ENCODE data around the gene ARHGEF35.
"Not testable (repeated sequence)": the region's sequence is repeated elsewhere in the genome, so short reads cannot be mapped to it uniquely, and the experiment has no call there.

The ARHGEF35 gene

DNA sequence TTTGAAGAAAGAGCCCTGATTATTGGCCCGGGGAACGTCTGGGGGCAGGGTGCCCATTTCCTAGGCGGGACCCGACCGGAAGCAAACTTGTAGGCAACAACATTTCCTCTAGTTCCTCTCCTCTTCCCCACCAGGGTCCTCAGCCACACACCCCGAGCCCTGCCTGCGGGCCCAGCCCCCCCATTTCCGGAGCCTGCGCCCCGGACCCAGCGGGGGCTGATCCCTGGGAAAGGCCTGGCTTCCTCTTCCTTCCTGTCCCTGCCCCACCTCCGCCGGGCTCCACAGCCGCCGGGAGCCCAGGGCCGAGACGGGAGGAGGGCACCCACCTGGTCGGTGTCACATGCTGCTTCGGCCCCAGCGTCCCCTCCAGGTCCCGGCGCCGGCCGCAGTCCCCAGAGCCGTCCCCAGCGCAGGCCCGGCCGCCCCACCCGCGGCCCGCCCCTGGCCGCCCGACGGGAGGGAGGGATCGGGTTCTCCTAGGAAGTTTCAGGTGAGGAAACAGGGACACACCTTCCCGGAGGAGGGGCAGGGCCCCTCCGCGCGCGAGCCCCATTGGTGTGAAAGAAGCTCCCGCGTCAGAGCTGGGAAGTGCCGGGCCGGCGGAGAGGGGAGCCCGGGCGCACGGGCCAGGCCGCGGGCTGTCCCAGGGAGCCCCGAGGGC lies at the start of gene ARHGEF35:
TSS of gene ARHGEF35 (minus strand) at position 622 of the 661 bp plus-strand sequence. CDS start 7,450 bp downstream, outside the sequence.
- DNase-seq (ENCODE audit: low spot score), result not testable (repeated sequence)

DNA sequence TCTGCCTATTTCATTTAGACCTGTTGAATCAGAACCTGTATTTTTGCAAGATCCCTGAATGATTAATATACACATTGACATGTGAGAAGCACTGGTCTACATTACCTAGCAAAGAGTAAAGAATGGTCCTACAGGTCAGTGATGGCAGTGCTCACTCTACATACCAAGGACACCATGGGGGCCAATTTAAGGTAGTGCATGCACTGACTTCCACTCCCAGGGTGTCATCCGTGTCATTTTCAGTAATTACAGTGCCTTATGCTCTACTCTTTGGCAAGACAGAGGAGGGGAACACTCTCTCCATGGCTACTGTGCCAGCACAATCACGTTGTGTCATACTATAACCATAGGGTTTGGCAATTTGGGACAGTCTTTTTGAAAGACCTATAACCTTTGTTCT lies 49.7 kb upstream of the ARHGEF35 start:
- not testable (repeated sequence) for DNase-seq (ENCODE audit: low spot score)

DNA sequence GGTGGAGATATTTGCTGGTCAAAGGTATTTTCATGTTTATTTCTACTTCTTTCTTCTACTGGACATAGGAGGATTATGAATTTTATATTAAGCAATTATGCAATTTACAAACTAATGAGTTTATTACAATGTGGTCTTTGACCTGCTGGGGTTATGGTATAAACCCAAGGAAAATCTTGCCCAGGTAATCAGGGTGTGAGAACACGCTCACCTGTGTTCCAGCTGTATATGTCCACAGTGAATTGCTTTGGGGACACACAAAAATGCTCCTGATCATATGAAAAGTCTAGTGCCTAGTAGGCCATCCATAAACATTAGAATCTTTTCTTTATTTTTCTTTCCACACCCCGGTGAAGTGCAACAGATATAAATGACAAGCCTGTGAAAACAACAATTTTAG lies 43.7 kb upstream of the ARHGEF35 start, which contains the start of gene OR2A42:
TSS of gene OR2A42 (minus strand) at position 241 of the 400 bp plus-strand sequence. CDS start 6,762 bp downstream, outside the sequence.
- DNase-seq (ENCODE audit: low spot score), result not testable (repeated sequence)

DNA sequence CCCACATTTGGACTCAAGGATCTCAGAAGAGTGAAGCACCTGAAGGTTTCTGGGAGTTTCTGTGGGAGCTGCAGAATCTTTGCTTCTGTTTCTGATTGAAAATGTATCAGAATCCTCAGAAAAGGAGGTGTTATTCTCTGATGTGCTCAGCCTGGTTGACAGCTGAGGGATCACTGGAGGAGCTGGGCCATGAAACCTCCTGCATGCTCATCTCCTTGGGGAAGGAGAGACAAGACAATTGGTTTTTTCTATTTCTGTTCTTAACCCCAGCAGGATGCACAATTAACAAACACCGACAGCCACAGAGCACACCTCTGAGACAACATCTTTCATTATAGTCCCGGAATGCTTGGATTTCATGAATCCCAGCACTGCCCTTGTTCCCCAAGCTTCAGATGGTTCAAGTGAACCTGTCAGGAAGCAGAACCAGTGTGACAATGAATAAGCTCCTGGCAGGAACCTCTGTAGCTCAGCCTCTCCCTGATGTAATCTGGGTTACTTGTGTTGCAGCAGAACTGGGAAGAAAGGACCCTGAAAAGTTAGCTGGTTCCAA lies 43.0 kb upstream of the ARHGEF35 start:
- peak; percentile 17 for DNase-seq (ENCODE audit: low spot score)

DNA sequence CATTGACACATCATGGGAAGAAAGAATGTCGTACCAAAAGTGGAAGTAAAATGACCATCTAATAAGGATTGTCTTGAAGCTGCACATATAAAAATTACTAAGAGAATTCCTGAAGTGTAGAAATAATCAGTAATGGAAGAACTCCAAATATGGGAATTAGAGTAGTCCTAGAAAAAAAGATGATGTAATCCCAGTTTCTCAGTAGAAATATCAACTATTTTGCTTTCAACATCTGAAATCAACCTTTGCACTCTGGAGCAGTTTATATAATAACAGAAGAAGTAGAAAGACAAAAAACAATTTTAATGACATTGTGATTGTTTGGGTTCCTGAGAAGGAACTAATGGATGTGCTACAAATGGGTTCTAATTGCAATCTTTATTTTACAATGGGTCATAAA lies 37.4 kb upstream of the ARHGEF35 start:
- DNase-seq (ENCODE audit: low spot score), result not testable (repeated sequence)

DNA sequence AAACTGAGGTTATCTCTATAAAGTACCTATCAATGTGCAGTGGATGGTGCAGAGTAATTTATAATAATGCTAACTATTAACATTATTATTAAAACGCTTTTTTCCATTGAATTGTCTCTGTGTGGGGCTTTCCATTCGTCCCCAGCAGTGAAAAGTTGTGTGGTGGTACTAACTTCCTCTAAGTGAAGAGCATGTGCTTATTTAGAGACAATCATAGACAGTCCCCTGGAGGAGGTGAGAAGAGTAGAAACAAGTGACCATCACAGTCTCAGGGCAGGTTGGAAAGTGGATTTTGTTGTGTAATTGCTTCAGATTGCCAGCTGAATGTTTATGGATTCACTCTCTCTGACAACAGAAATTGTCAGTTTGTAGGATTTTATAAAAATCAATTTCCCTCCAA lies 35.4 kb upstream of the ARHGEF35 start:
- DNase-seq (ENCODE audit: low spot score), result not testable (repeated sequence)

DNA sequence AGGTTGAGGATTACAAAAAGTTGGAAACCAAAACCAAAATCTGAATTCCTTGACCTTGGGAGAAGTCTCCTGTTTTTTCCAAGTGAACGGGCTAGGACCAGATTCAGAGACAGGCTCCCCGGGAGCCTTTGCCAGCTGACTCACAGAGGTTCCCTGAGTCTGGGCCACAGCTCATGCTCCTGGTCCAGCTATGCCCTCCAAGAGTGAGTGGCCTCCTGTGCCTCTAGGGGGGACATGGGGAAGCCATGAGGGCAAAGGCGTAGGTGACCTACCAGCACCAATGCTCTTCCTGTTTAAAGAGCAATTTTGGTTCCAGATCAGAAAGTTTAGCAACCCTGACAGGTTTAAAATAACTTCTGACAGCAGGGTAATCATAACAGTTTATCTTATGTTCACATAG lies 33.2 kb upstream of the ARHGEF35 start:
- DNase-seq (ENCODE audit: low spot score), result peak; percentile 29

DNA sequence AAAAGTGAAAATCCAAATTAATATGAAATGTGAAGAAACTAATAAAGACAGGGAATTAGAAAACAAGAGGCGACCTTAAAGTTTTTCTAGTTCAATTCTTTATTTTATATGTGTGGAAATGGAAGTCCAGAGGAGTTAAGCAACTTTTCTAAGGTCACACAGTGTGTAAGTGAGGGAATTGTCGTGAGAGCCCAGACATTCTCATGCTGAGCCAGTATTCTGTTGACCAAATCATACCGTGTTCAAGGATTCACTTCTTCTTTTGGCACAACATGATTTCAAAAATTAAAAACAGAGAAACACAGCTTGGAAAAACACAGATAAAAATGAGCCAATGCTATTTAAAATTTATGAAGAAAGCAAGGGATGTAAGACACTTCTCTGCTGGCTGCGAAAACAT lies 31.2 kb upstream of the ARHGEF35 start:
- not testable (repeated sequence) for DNase-seq (ENCODE audit: low spot score)

DNA sequence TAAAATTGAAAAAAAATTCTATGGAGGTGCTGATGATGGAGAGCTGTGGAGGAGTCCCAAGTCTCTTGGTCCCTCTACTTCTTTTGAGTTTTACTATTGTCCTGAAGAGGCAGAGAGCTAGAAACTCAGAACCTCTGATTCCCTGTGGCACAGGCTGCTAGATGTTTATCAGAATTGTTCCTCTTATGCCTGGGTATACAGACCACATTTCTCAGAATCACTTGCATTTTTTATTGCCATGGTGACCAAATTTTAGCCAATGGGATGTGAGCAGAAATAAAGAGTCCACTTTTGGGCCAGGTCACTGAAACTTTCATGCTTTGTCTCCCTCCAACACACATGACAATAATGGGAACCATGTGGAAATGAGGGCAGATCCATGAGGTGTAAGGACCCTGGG lies 28.0 kb upstream of the ARHGEF35 start:
- not testable (repeated sequence) for DNase-seq (ENCODE audit: low spot score)

DNA sequence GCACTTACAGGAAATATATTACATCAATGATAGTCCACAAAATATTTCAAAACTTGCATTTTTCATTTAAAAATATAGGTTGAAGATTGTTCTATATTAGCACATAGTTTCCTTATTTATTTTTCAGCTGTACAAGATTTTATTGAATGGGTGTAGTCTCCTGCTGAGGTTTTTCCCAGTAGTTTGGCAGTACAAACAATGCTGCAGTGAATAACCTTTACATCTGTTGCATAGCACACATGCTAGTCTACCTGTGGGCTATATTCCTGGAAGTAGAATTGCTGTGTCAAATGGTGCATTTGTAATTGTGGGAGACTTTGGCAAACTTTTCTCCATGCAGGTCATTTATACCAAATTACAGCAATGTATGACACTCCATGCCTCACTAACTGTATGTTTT lies 24.9 kb upstream of the ARHGEF35 start:
- DNase-seq (ENCODE audit: low spot score), result not testable (repeated sequence)

DNA sequence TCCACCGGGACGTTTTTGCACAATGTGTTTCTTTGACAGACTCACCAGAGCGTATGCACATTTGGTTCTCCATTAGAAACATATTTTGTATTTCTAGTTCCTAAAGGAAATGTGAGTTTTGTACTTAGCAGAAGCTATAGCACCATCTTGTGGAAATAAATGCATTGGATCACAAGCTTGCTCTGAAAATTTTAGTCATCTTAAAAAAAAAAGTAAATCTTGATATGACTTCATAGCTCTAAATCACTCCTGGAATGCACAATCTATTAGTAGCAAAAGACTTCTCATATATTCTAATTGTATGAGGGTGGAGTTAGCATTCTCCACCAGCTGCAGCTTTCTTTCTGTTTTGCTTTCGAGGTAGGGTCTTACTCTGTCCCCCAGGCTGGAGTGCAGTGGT lies 23.5 kb upstream of the ARHGEF35 start:
- DNase-seq (ENCODE audit: low spot score), result not testable (repeated sequence)

DNA sequence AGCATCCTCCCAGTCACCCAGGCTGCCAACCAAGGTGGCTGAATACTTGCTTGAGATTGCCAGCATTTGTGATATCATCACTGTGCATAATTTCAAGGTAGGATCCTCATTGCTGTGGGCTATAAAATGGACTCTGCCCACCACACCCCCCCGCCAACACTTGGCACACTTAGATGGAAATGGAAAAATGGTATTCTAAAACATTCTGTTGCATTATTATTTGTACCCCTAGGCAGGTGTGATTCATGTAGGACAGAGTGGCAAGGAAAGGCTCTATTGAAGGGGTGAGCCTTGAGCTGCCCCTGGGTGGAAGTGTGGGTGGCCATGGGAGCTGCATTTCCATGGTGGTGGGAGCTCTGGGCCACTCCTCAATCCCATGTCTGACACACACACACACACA lies 22.9 kb upstream of the ARHGEF35 start:
- peak; percentile 17 for DNase-seq (ENCODE audit: low spot score)

DNA sequence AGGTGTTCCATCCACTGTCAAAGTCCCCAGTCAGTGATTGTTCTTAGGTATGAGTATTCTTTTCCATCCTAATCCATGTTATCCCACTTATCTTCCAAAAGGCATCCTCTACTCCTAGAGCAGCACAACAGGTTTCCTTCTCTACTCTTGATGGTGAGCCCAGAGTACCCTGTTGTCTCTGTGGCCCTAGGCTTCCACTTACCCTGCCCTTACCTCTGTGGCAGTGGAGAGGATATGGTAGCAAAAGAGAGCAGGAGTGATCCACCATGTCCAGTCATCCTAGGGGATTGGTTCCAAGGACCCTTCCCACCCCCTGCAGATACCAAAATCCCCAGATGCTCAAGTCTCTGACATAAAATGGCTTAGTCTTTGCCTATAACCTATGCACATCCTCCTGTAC lies 21.6 kb upstream of the ARHGEF35 start:
- DNase-seq (ENCODE audit: low spot score), result not testable (repeated sequence)

DNA sequence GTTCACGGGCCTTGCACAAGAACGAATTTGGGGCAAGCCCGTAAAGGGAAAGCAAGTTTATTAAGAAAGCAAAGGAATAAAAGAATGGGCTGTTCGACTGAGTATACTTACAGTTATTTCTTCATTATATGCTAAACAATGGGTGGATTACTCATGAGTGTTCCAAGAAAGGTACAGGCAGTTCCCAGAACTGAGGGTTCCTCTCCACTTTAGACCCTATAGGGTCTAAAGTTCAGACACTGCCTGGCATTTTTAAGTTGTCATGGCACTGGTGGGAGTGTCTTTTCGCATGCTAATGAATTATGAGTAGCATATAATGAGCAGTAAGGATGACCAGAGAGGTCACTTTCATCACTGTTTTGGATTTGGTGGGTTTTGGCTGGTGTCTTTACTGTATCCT lies 9.7 kb upstream of the ARHGEF35 start:
- DNase-seq (ENCODE audit: low spot score), result not testable (repeated sequence)

DNA sequence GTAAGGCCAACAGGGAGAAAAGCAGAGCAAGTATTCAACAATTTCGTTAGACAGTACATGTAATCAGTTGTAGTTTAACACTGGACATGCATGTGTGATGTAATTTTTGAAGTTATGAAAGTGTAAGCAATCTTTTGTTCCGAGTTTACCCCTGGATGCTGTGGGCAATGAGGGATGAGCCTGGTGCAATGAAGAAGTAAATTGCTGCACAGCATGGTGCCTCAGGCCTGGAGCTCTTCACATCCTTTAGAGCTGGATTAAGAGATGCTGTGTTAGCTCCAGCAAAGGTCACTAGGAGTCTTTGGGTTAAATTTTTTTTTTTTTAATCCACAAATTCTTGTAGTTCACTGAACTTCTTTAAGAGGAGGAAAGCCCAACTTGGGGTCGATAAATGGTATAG lies 7.5 kb upstream of the ARHGEF35 start:
- not testable (repeated sequence) for DNase-seq (ENCODE audit: low spot score)

DNA sequence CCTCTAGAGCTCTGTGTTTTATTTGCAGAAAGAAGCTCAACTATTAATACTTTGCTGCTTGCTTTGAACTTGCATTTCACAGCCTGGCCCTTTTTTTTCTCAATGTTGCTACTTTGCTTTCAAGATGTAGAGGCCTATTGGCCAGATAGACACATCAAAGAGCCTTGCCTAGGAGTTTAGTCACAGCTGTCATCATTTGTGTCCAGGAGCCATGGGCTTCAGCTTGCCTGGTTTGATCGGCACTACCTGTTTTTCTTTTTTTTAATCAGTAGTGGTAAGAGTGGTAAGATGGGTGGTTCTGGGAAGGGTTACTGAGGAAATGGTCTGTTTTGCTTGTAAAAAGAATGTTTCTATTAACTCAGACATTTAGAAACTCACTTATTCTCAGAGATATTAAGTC lies 6.3 kb upstream of the ARHGEF35 start:
- not testable (repeated sequence) for DNase-seq (ENCODE audit: low spot score)

DNA sequence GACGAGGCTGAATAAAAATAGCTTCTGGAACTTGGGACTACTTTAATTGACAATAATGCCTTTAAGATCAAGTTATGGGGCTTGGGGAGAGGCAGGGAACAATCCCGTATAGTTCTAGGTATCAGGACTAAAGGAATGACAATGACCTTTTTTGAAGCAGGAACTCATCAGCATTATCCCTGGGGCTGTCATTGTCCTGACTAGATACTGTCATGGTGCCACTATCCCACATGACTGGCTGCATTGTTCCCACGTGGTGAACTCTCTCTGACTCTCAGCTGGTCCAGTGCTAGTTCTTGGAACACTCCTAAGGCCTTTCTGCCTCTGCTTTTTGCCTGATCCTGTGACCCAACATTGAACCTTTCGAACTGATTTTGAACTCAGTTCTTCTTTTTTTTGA lies 3.3 kb upstream of the ARHGEF35 start:
- DNase-seq (ENCODE audit: low spot score), result peak; percentile 5

DNA sequence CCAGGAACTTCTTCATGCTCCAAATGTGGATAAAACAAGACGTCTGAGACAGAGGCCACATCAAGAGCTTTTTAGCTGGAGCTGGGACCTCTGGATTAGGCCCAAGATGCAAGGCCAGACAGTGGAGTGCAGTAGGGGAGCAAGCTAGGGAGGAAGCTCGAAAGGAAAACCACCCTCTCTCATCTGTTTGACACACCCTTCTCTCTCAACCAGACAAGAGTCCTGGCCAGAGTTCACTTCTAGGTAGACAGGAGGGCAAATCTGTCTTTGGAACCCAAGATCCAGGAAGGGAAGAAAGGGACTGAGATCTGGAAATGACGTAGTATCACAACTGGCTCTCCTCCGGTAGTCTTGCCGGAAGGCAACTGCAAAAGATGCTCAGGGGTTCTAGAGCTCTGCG lies 1.2 kb downstream of the ARHGEF35 start:
- DNase-seq (ENCODE audit: low spot score), result not testable (repeated sequence)

DNA sequence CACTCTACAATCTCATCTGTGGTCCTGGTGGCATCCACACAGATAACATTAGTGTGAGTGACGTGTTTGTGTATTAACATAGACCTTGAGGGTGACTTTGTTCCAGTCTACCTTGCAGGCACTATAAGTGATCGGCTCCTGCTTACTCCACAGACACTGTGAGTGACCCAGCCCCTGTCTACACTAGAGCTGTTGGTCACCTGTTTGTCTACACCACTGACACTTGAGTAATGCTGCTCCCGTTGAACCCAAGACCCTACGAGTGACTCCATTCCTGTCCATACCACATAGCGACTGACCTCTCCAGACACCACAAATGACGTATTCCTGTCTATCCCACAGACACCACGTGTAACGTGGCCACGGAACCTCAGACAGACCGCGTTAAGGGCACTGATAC lies 1.9 kb downstream of the ARHGEF35 start:
- not testable (repeated sequence) for DNase-seq (ENCODE audit: low spot score)

DNA sequence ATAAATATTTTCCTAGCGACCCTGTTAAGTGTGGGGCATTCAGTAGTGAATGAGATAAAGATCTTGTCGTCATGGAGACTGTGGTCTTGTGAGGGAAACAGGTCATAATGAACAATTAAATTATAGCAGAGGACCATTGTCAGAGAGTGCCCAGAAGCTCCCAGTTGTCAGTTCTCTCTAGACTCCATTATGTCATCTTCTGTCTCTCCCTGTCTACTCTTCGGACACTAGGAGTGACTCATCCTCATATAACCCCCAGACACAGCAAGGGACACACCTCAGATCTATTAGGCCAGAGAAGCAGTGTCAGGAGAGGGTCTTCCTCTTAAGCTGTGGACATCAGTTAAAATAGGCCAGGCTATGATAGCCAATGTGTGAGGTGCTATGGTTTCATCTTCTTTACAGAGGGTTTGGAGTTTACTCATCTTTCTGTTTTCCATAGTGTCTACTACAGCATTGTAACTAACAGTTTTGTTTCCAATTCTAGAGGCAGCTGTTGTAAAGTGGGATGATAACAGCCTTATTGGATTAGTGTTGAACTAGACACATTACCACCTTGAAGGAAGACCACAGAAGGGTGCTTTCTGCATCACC lies 7.0 kb downstream of the ARHGEF35 start:
- DNase-seq (ENCODE audit: low spot score), result not testable (repeated sequence)

DNA sequence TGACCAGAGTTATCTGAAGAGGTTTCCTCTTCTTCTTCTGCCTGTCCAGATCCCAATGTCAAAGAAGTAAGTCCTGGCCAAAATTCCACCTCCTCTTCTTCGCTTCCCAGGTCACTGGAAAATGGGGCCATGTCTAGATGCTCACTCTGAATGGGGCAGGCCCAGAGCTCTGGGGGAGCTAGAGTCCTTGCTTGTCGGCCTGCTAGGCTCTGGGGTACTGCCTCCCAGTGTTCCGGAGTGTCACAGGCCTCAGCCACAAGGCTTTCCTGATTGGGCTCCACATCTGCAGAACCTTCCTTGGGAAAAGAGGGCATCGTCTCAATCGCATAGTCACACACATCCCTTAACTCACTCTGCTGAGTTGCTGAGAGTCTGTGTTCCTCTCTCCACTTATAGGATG lies 7.8 kb downstream of the ARHGEF35 start:
- not testable (repeated sequence) for DNase-seq (ENCODE audit: low spot score)

DNA sequence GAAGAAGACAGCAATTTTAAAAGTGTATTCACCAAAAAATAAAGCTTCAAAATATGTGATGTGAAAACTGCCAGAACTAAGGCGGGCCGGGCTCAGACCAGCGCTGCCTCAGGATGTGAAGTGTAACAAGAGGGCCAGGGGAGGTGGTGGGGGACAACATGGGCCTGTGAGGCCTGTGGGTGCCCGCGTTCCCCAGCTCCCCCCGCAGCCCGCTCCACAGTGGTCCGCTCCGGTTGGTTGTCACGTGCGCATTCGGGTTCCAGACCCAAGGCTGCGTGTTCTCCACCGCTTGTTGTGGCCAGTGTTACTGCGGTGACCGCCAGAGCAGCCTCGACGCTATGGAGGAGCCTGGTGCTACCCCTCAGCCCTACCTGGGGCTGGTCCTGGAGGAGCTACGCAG lies 12.5 kb downstream of the ARHGEF35 start, which contains the start of gene CTAGE4:
TSS of gene CTAGE4 (plus strand) at position 301 of the 400 bp plus-strand sequence. CDS start at position 339, 38 bp downstream.
- not testable (repeated sequence) for DNase-seq (ENCODE audit: low spot score)

DNA sequence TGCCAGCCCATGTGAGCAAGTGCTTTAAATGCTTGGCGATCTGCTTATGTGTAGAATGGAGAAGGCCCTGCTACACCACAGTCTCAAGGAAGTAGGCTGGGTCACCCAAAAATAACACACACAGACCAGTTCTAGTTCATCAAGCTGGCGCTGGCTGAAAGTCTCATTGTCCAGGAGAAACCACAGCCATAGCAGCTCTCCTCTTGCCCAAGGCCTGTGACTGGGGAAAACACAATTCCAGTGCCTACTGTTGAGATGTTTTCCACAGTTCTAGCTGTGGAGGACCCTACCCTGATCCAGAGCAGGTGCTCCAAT lies 16.5 kb downstream of the ARHGEF35 start:
- not testable (repeated sequence) for DNase-seq (ENCODE audit: low spot score)
